GM19468 (cell line): ENCODE measurements around the gene BPIFA2.

Experiments used
- ATAC-seq: cut with Tn5 transposase; IDR thresholded peaks from one replicate; pipeline ENCODE4 v1.9.1; 2021; ENCODE audit warnings: mild to moderate bottlenecking, moderate library complexity, moderate number of reproducible peaks; ENCODE audit not compliant: unreplicated experiment; ENCODE audit errors: extremely low read depth

The BPIFA2 gene

GRCh38 chr20:33191484-33191883 is 23.5 kb downstream of the BPIFA2 start:
- ATAC-seq, result no peak

- no peak for ATAC-seq
Observed at GRCh38 chr20:33191955-33192354, 24.0 kb downstream of the BPIFA2 start.

DNA sequence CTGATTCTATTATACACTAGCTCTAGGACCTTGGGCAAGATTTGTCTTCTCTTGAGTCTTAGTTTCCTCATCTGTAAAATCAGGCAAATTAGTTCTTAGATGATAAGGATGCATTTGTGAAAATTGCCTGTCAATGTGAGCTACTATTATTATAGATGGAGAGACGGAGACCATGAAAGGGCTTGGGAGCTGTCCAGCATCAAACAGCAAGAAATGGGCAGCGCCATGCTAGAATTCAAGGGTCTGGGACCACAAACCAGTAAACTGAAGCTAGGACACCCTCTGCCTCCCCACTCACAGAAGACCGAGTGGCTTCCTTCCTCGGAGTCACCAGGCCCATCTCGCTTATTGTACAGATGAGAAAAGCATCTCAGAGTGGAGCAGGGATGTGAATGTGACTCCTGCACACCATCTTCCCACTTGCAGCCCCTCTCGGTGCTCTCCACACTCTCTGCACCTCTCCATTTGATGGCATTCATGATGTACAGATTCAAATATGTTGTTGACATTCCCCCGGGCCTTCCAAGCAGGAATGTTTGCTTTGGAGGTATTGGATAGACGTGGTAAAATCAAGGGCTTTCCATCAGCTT is 25.0 kb downstream of the BPIFA2 start:
- ATAC-seq, result no peak

GRCh38 chr20:33199026-33199425 is 31.1 kb downstream of the BPIFA2 start:
- ATAC-seq, result no peak

DNA sequence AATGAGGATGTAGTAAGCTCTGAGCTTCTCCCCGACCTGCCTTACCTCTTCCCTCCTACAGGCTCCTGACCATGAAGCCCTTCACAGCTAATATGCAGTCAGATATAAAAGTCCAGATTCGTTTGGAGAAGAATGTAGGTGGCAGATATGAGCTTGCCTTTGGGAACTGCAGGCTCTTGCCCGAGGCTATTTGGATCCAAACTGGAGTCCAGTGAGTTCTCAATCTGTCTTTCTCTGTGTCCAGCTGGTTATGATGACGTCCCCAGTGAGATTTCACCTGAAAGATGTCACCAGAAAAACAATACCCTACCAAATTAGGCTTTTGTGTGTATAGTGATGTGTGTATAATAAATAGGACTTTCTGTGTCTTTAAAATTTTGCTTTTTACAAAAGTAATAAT is 34.5 kb downstream of the BPIFA2 start:
- no peak for ATAC-seq

- no peak for ATAC-seq
Observed at GRCh38 chr20:33203444-33203843, 35.5 kb downstream of the BPIFA2 start.

- no peak for ATAC-seq
Observed at GRCh38 chr20:33209789-33210188, 41.8 kb downstream of the BPIFA2 start.

GRCh38 chr20:33210371-33210770 is 42.4 kb downstream of the BPIFA2 start:
- ATAC-seq, result no peak

DNA sequence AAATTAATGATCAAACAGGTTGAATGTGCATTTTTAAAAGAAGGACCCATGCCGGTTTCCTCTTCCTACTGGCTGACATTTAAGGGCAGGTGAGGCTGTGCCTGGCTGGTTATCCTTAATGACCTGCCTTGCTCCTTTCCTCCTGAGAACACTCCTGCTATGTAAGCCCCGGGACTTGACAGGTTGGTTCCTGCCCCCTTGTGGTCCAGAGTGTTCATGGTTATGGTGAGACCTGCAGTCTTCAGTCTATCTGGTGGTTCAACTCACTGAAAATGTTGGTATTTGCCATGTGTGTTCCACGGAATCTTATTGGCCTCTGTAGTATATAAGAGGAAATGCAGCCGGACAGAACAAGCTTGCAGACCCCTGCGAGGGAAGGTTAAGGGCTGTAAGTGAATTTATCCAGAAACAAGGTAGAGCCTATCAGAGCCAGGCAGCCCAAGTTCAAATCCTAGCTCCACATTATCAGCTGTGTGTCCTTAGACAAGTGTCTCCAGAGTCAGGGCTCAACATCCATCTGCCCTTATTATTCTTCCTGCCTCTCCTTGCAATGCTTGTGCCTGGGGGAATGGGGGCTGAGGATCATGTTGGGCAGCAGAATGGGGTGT is 44.0 kb downstream of the BPIFA2 start:
- no peak for ATAC-seq

DNA sequence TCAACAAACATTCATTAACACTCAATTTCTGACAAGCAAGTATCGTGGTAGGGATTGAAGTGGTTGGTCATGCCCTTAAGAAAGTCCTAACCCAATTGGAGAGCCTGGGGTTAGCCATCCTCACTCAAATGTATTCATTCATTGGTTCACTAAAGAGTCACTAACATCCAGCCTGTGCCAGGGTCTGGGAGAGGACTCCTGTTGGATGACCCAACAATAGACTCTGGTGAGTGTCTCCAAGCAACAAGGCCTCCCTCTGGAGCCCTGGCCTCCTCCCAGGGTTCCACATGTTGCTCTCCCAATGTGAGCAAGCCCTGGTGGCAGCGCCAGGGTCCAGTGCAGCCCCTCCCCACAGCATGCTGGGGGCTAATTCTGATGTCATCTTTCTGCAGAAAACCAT is 49.1 kb downstream of the BPIFA2 start, which contains the start of gene BPIFA3:
Gene BPIFA3 (plus strand): TSS at position 301 of the 400 bp plus-strand sequence. CDS start 185 bp downstream, outside the sequence.
- ATAC-seq, result no peak

DNA sequence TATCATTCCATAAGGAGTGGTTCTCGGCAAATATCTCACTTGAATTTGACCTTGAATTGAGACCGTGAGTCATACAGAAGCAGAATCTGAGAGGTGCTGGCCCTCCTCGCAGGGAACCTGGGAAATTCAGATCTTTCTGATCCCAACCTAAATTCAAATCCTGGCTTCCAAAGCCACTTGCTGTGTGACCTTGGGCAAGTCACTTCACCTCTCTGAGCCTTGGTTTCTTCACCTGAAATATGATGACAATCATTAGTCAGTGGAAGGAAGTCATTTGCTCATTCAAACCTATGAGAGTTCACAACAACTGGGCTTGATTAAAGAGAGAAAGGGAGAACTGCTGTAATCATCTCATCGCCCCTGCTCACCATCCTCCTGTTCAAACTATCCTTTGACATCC is 56.4 kb downstream of the BPIFA2 start:
- no peak for ATAC-seq

DNA sequence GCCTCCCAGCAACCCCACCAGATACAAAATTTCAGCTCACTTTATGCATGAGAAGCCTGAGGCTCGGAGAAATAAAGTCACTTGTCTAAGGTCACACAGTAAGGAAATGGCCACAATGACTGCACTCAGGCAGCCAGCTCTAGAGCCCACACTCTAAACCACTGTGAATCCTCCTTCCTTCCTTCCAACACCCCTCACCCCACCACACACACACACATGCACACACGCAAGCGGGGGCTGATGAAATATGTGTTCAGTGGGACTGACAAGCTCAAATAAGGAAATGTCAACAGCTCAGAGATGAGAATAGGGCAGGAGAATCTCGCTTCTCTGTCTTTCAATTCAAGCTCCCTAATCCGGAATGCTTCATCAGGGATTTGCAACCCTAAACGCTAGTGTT is 61.9 kb downstream of the BPIFA2 start:
- ATAC-seq, result no peak
